COLO829 (cell line): ENCODE results near the gene SMPD4.
"Not testable (repeated sequence)": the region's sequence is repeated elsewhere in the genome, so short reads cannot be mapped to it uniquely, and the experiment has no call there.

Source experiments
- DNase-seq: peaks from one replicate; pipeline ENCODE4 v3.0.0; 2012; ENCODE audit warnings: low spot score

SMPD4 gene

GRCh38 chr2:130181325-130181879, at the start of gene SMPD4:
TSS of gene SMPD4 (minus strand) at chr2:130181602. CDS start at chr2:130176592, 5,010 bp downstream.
- peak; percentile 94 for DNase-seq

GRCh38 chr2:130230907-130231306, 49.5 kb upstream of the SMPD4 start:
- not testable (repeated sequence) for DNase-seq

- DNase-seq = not testable (repeated sequence)
Observed at GRCh38 chr2:130230376-130230775, 49.0 kb upstream of the SMPD4 start.

- not testable (repeated sequence) for DNase-seq
Observed at GRCh38 chr2:130229161-130229510, 47.7 kb upstream of the SMPD4 start.

- DNase-seq = not testable (repeated sequence)
Observed at GRCh38 chr2:130228467-130229160, 47.2 kb upstream of the SMPD4 start.

GRCh38 chr2:130228005-130228404, 46.6 kb upstream of the SMPD4 start:
- DNase-seq = not testable (repeated sequence)

GRCh38 chr2:130222523-130222922, 41.1 kb upstream of the SMPD4 start:
- DNase-seq = not testable (repeated sequence)

- not testable (repeated sequence) for DNase-seq
Observed at GRCh38 chr2:130220505-130220904, 39.1 kb upstream of the SMPD4 start.

GRCh38 chr2:130219147-130219546, 37.7 kb upstream of the SMPD4 start:
- not testable (repeated sequence) for DNase-seq

- DNase-seq = not testable (repeated sequence)
Observed at GRCh38 chr2:130207051-130207450, 25.6 kb upstream of the SMPD4 start.

GRCh38 chr2:130203150-130203549, 21.7 kb upstream of the SMPD4 start:
- DNase-seq = not testable (repeated sequence)

GRCh38 chr2:130202518-130202917, 21.1 kb upstream of the SMPD4 start:
- not testable (repeated sequence) for DNase-seq

GRCh38 chr2:130198343-130198742, 16.9 kb upstream of the SMPD4 start, which contains the start of gene TUBA3E:
TSS of gene TUBA3E (minus strand) at chr2:130198439. CDS start at chr2:130198360, 79 bp downstream.
- DNase-seq = no peak

GRCh38 chr2:130196052-130196451, 14.7 kb upstream of the SMPD4 start:
- not testable (repeated sequence) for DNase-seq

GRCh38 chr2:130195089-130195635, 13.8 kb upstream of the SMPD4 start:
- DNase-seq = not testable (repeated sequence)

GRCh38 chr2:130193824-130194223, 12.4 kb upstream of the SMPD4 start:
- not testable (repeated sequence) for DNase-seq

- DNase-seq = not testable (repeated sequence)
Observed at GRCh38 chr2:130192451-130192850, 11.0 kb upstream of the SMPD4 start.

- DNase-seq = not testable (repeated sequence)
Observed at GRCh38 chr2:130191319-130191718, 9.9 kb upstream of the SMPD4 start.

- no peak for DNase-seq
Observed at GRCh38 chr2:130190237-130190636, 8.8 kb upstream of the SMPD4 start.

- not testable (repeated sequence) for DNase-seq
Observed at GRCh38 chr2:130188958-130189357, 7.6 kb upstream of the SMPD4 start.

GRCh38 chr2:130187859-130188792, 6.7 kb upstream of the SMPD4 start:
- not testable (repeated sequence) for DNase-seq

GRCh38 chr2:130187268-130187667, 5.9 kb upstream of the SMPD4 start:
- DNase-seq = no peak
